Stimulated activated CD4-positive, alpha-beta T cell treated with anti-CD3 and anti-CD28 coated beads, Interleukin-2, amount 100 ng/mL, for 24 hours (primary cell): ENCODE results near the gene OLFM2.
"Not testable (repeated sequence)": the region's sequence is repeated elsewhere in the genome, so short reads cannot be mapped to it uniquely, and the experiment has no call there.

Source experiments
- DNase-seq, 2 donors: peaks; one replicate each; pipeline ENCODE4 v3.0.0-alpha.2; 2020

Gene OLFM2

DNA sequence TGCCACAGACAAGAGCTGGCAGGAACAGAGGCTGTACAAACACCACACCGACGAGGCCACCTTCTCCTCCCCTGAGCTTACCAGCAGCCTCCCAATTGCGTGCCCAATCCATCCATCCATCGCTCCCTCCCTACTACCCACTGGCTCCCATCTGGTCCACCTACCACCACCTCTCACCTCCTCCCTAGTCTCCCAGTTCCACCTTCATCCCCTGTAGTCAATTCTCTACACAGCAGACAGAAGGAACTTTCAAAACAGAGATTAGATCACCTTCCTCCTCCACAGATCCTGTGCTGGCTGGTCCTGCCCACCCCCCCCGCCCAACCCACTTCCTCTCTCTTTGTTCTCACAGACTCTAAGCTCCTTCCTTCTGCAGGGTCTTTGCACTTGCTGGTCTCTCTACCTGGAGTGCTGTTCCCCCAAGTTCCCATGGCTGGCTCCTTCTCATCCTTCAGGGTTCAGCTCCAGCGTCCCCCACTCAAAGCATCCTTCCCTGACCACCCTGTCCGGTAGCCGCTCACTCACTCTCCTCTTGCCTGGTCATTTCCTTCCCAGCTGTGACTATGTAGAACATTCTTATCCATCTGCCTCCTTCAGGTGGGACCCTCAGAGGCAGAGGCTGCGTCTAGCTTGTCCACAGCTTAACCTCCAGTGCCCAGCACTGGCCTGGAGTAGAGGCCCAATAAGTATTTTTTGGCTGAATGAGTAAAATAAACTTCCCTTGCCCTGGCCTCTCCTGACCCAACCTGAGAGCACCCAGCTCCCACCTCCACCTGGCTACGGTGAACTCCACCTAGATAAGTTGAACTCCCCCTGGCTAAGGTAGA lies 78.2 kb downstream of the OLFM2 start:
- DNase-seq: no peak

DNA sequence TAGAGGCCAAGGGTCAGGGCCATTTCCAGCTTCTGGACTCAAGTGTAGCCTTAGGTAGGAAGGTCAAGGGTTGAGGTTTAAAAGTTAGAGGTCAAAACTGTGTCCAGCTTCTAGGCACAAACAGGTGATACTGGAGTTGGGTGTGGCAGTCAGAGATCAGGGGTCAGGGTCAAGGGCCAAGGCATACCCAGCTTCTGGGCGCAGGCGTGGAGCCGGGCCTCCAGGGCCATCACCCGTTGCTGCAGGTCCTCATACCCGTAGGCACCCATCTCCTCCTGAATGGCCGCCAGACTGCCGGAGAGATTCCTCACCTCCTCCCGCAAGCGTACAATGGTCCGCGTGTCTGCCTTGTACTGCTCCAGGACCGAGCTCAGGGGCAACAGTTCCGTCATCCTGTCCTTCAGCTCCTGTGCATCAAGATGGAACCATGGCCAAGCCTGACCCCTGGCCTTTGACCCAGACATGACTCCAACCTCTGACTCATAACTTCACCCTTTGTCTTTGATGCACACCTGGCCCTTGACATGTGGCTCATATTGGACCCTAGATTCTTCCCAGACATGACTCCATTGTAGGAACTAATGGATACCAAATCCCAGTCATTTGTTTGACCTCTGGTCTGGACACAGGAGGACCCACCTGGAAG lies 79.1 kb downstream of the OLFM2 start:
- DNase-seq: no peak

DNA sequence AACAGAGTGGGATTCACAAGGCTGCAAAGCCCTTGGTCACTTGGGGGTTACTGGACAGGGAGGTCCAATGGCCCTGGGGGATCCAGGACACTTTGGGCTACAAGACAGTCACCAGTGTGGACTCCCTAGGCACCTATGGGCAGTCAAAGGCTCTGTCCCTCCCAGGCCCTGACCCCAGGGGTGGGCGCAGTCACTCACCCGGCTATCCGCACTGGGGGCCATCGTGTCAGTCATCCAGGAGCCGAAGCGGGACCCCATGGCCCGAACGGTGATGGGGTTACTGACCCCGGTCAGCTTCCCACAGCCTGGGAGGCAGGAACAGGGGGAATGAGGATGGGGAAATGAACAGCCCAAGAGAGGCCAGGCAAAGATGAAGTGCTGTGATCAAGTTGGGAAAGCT lies 79.7 kb downstream of the OLFM2 start:
- DNase-seq: no peak

DNA sequence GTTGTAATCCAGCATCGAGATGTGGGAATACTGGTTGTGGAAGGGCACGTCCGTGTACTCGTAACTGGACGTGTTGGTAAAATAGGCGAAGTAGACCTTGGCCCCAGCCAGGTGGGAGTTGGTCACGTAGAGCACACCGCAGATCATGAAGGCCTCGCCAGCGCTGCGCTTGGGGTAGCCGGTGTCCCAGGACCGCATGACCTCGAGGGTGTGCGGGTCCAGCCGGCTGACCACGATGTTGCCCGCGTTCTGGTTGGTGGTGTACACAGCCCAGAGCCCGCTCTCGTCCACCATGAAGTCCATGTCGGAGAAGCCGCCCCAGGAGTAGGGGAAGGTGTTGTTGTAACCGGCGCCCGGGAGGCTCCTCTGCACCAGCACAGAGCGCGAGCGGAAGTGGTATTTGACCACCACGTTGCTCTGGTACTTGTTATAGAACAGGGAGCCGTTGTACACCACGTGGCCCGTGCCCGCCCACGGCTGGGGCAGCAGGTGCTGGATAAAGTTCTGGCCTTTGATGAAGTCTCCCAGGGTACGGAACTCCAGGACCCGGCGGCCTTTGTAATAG lies 82.0 kb downstream of the OLFM2 start:
- DNase-seq: no peak

DNA sequence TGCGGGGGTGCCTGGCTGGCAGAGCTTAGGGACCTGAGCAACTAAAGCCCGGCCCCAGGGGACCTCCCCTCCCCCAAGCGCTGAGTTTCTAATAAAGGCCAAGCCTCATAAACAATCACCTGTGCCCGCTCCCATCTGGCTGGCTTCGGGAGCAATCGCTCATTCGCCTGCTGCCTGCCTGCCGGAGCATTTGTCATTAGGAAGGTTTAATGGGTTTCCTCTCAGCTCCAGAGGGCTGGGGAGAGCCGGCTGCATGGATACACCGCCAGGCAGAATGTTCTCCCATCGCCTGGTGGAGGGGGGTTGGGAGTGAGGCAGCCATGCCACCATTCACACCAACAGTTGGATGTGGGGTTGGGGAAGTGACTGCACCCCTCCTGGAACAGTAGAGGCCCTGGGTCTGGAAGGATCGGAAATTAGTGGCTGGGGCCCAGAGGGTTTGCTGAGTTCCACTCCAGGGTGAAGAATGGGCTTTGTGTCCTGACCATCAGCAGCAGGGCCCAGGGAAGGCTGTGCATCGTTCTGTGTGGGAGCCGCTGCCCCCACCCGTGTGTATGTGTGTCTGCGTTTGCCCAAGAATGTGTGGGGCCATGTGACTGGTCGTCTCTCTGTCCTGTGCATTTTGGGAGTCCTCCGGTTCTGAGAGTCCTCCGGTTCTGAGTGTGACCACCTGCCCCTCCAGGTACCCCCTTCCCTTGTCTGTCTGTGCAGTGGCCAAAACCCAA lies 85.9 kb downstream of the OLFM2 start:
- no peak for DNase-seq

DNA sequence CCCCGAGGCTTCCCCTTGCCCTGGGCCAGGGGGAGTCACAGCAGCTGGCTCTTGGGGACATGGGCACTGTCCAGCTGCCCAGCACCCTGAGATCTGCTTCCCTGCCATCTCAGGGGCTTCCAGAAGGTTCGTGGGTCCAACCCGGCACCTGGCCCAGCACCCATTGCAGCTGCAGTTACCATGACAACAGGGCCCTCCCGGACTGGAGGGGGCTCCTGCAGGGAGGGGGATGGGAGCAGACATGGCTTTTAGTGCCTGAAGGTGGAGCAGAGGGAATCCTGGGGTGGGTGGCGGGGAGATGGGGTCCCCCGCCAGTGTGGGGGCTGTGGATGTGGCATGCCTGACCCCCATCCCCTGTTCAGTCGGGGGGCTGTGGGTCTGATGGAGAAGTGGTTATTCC lies 86.5 kb downstream of the OLFM2 start:
- DNase-seq: no peak

DNA sequence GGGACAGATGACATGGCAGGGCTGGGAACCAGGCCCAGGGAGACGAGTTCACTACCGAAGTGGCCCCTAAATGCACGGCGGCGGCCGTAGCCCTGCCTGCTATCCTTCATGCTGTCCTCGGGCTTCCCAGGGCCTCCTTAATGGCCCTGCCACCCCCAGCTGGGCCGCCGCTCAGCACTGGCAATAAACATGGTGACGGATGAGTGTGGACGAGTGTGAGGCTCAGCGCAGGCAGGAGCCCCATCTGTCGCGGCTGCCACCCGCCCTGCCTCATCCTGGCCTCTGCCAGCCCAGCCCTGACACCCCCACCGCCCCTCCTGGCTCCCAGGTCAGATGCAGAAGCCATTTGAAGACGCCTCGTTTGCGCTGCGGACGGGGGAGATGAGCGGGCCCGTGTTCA lies 87.6 kb downstream of the OLFM2 start:
- no peak for DNase-seq

DNA sequence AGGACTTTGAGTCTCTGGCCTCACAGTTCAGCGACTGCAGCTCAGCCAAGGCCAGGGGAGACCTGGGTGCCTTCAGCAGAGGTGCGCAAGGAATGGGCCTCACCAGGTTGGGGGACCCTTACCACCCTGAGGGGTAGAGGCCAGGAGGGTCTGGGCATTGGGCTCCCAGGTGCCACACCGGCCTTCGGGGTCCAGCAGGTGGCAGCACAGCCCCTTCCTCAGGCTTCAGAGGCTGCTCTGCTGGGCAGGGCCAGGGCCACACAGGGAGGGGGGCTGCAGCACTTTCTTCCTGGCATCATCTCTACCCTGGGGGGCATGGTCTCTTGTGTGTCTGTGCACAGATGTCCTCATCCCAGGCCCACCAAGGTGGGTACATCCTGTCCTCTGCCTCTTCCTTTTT lies 88.3 kb downstream of the OLFM2 start:
- peak; percentile 28 to 42 for DNase-seq

DNA sequence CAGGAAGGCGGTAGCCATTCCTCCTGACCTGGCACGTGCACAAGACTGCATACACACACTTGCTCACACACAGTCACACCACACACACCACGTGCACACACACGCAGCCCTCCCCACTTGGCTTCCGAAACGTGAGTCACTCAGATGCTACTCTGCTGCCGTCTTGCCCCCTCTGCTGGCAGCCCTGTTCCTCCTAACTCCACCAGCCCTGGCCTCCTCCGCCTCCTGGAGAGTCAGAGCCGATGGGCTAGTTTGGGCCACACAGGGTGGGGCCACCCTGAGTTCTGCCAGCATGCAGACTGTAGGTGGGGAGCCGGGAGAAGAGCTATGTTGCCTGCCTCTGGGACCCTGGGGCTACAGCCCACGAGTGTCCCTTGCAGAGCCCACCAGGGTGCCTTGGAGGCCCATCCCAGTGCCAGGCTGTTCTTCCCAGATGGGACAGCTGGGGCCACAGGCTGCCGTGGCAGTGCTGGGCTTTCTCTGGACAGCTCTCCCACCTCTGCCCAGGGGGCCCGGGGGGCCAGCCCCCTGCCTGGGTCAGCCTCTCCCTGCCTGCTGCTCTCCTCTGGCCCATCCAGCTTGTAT lies 89.1 kb downstream of the OLFM2 start:
- DNase-seq: peak; percentile 52 to 59

DNA sequence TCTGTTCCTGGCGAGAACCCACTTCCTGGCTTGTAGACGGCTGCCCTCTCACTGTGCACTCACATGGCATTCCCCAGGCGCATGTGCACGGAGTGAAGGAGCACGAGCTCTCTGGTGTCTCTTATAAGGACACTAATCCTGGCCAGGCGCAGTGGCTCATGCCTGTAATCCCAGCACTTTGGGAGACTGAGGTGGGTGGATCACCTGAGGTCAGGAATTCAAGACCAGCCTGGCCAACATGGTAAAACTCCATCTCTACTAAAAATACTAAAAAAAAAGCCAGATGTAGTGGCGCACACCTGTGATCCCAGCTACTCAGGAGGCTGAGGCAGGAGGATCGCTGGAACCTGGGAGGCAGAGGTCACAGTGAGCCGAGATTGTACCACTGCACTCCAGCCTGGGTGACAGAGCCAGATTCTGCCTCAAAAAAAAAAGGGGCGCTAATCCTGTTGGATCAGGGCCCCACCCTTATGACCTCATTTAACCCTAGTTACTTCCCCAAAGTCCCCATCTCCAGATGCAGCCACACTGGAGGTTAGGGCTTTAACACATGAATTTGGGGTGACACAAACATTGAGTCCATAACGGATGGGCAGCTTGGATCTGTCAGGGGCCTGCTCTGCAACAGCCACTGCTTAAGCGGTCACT lies 92.6 kb downstream of the OLFM2 start:
- not testable (repeated sequence) for DNase-seq

DNA sequence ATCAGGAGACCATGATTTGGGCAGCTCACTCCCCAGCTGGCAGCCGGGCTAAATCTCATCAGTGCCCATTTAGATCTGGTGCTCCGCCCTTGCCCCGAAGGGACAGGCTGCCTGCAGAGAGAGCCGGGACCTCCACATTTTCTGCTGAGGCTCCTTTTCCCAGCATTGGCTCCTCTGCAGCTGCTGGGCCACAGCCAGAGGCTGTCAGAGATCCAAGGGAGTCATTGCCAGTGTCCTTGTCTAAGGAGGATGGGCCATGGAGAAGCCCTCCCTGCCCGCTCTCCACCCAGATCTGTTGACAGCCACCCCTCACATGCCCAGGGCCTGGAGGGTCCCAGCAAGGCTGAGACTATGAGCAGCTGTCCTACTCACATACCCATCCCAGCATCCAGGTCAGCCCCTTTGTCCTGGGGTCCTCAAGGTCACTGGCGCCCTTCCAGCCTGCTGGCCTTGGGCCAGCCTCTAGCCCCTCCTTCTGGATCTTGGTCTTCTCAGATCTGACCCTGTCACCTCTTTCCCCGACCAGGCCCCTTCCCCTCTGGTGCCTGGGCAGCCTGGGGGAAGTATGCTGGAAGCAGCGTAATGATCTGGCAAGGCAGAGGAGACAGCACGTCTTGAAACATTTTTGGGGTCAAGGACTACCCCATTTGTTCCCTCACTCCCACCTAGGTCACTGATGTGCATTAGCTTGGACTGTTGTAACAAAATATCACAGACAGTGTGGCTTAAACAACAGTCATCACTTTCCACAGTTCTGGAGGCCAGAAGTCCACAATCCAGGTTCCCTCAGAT lies 93.3 kb downstream of the OLFM2 start:
- no peak for DNase-seq

DNA sequence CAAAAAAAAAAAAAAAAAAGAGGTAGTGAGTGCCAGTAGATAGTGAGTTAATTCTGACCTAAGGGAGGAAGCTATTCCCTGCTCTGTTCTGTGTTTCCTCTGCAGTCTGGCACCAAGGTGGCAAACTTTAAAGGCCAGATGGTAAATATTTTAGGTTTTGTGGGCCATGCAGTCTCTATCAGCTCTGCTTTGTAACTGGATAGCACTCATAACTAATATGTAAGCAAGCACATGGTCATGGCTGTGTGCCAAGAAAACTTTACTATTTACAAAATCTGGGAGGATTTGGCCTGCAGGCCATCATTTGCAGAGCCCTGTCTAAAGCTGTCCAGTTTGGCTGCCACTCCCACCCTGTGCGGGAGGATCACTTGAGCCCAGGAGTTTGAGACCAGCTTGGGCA lies 96.9 kb downstream of the OLFM2 start:
- DNase-seq: no peak

DNA sequence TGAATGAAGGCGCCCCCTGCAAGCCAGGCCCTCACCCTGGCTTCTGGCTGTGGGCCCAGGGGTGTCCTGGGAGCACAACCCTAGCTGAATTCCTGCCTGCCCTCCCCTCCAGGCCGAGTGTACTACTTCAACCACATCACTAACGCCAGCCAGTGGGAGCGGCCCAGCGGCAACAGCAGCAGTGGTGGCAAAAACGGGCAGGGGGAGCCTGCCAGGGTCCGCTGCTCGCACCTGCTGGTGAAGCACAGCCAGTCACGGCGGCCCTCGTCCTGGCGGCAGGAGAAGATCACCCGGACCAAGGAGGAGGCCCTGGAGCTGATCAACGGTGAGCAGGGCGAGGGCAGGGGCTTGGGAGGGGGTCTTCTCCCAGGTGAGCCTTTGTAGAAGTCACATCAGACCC lies 98.0 kb downstream of the OLFM2 start:
- no peak for DNase-seq

DNA sequence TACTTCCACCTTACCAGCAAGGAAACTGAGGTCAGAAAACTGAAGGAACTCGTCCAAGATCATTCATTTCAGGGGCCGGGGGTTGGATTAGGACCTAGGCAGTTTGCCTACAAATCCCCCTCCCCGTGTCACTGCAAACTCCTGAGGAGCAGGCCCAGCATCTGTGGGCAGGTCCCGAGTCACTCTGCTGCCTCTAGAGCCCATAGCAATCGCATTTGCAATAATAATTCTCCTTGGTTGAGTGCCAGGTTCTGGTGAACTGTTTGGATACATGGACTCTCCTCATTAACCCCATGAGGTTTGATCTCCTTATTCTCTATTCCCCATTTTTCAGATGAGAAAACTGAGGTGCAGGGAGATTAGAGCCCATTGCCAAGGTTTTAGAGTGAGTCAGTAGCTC lies 100.3 kb downstream of the OLFM2 start:
- DNase-seq: no peak

DNA sequence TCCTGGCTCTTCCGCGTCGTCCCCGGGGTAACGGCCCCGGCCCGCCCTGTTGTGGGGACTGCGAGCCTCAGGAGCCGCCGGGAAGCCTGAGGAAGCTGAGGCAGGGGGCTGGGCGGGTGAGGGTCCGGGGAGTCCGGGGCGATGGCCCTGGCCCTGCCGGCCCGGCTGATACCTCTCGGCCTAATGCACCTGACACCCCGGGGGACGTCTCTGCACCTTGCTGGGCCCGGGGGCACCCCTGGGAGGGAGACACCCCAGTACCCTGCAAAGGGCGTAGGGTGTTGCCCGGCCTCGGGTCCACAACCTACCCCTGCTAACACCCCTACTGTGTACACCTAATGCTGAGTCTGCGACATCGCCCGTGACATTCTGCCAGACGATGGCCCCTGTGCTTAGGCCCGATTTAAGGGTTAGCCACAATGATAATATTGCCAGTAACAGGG lies 100.8 kb downstream of the OLFM2 start:
- no peak for DNase-seq

DNA sequence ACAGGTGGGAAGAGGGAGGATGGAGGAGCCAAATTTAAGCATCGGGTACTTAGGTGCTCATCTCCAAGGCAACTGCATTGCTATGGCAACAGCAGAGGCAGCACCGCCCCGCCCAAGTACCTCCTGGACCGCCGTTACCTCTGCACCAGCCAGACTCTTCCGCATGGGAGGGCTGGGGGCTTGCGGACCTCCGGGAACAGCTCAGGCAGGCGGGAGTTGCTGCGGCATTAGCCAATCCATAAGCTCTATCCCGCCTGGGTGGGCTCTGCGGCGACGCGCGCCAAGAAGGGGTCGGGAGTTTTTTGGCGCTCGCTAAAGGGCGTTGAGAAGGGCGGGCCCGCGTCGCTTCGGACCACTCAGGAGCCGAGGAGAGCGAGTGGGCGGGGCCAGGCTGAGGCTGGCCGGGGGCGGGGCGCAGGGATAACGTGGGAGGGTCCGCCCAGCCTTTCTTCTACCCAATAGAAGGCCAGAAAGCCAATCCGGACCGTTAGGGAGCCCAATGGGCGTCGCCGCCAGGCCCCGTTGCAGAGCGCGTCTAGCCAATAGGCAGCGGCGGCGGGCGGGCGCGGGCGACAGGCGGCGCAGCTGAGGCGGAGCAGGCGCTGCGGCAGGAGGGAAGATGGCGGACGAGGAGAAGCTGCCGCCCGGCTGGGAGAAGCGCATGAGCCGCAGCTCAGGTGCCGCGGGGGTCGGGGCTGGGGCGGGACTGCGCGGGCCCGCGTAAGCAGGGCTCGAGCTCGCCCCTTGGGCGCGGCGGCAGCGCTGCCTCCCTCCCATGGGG lies 101.4 kb downstream of the OLFM2 start, which contains the start of gene PIN1:
Gene PIN1 (plus strand): TSS at position 593 of the 781 bp plus-strand sequence. CDS start 27 bp downstream, at position 620.
- peak; percentile 99 for DNase-seq

DNA sequence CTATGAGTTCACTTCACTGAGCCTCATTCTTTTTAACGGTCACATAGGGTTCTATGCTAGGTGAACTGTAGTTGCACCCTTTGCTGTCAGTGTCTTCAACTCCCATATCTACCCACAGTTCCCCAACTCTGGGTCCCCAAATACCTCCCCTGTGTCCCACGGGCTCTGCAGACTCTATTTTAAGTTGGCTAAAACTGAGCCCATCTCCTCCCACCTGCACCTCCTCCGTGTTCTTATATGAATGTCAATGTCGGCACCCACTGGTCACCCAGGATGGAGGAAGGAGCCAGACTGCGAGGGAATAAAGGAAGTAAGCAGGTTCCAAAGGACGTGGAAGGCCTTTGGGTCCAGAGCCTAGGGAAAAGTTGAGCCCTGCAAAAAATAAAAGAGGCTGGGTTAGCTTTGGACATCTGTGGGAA lies 102.0 kb downstream of the OLFM2 start:
- DNase-seq: no peak

DNA sequence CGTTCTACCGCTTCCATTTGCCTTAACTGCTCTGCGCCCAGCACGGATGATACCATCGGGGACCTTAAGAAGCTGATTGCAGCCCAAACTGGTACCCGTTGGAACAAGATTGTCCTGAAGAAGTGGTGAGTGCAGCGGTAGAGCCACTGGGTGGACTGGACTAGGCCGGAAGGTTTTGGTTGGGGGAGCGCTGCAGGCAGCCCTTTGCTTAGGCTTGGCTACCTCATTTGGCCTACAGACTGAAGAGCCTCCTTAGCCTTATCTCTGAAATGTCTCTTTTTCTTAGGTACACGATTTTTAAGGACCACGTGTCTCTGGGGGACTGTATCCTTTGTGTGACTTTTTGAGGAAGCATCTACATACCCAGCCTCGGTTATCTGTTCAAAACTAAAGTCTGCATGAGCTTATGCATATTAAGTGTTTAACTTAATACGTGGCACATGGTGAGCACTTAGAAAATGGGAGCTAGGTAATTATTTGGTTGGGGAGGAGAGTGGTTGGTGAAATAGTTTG lies 107.7 kb downstream of the OLFM2 start:
- DNase-seq: no peak

DNA sequence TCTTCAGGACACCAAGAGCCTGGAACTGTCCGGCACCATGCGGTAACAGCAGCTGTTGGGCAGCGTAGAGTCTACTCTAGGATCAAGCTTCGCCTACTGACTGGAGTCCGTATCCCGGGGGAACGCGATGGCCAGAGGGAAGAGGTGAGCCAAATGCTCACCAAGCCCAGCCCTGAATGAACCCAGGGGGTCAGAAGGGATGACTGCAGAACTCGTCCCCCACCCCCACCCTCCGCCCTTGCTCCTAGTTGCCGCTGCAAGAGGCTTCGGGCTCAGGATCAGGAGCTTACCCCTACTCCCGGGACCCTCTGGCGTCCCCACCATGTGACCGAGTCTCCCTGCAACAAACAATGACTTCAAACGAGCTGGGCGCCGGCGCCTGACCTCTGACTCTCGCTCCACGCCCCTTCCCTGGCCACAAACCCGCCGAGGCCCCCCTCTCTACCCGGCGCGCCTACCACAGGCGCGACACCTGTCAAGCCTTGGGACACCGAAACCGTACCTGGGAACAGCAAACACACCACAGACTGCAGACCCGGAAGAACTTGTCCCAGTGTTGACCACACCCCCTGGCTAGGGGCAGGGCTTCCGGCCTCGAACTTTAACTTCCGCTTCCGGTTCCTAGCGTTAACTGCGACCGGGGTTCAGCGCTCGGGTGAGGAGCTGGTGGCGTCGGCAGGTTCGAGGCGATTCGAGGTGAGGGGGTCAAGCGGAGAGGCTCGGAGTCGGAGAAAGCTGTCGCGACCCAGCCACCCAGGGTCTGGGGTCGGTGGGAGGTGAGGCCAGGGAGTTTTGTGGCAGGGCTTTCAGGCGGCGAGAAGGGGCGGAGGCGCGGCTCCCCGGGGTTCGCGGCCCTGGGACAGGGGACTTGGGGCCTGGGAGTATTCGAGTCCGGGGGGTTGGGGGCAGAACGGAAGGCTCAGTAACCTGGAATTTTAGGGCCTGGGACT lies 108.8 kb downstream of the OLFM2 start, which contains the start of gene UBL5:
Gene UBL5 (plus strand): TSS at position 630 of the 950 bp plus-strand sequence. CDS start 420 bp downstream, outside the sequence.
- DNase-seq: peak; percentile 89 to 91
